Hepatocyte (in vitro differentiated cells): ENCODE data around the gene ZBTB16. TPM values are rescaled to one million over a fixed set of nuclear protein-coding genes. Genes with fewer than 3 reads are reported as not detected.

Source experiments
- DNase-seq: peaks from one replicate; pipeline ENCODE4 v3.0.0-alpha.2; 2016; ENCODE audit warnings: low spot score
- H2AFZ ChIP-seq: fragments of 200-600 bp; sonication (generic); 2 replicates; pipeline ENCODE4 v1.6.0; 2016; ENCODE audit warnings: antibody characterized with exemption, mild to moderate bottlenecking
- H3K27ac ChIP-seq: fragments of 200-600 bp; sonication (generic); 2 replicates; pipeline ENCODE4 v1.5.1; 2016; ENCODE audit warnings: mild to moderate bottlenecking
- H3K27me3 ChIP-seq: fragments of 200-600 bp; sonication (generic); 2 replicates; pipeline ENCODE4 v1.6.1; 2016
- H3K36me3 ChIP-seq: fragments of 200-600 bp; sonication (generic); replicated peaks from 2 replicates; pipeline ENCODE4 v1.5.1; 2016; ENCODE audit warnings: low read depth; ENCODE audit not compliant: insufficient read depth
- H3K4me1 ChIP-seq: fragments of 200-600 bp; sonication (generic); 2 replicates; pipeline ENCODE4 v1.5.1; 2016; ENCODE audit warnings: mild to moderate bottlenecking, moderate library complexity; ENCODE audit not compliant: insufficient read depth
- H3K4me2 ChIP-seq: fragments of 200-600 bp; sonication (generic); 2 replicates; pipeline ENCODE4 v1.6.0; 2016
- H3K4me3 ChIP-seq: fragments of 200-600 bp; sonication (generic); 2 replicates; pipeline ENCODE4 v1.5.1; 2016; ENCODE audit warnings: mild to moderate bottlenecking
- H3K79me2 ChIP-seq: fragments of 200-600 bp; sonication (generic); 2 replicates; pipeline ENCODE4 v1.6.0; 2017; ENCODE audit warnings: mild to moderate bottlenecking
- H3K9me2 ChIP-seq: fragments of 200-600 bp; sonication (generic); replicated peaks from 2 replicates; pipeline ENCODE4 v1.6.0; 2017; ENCODE audit warnings: mild to moderate bottlenecking; ENCODE audit not compliant: insufficient read depth
- H3K9me3 ChIP-seq: fragments of 200-600 bp; sonication (generic); 2 replicates; pipeline ENCODE4 v1.5.1; 2016; ENCODE audit warnings: low read depth, mild to moderate bottlenecking
- H4K20me1 ChIP-seq: fragments of 200-600 bp; sonication (generic); 2 replicates; pipeline ENCODE4 v1.6.0; 2016; ENCODE audit warnings: mild to moderate bottlenecking; ENCODE audit not compliant: insufficient read depth, poor library complexity, severe bottlenecking
- EZH2 ChIP-seq: fragments of 200-600 bp; sonication (generic); IDR thresholded peaks from 2 replicates; pipeline ENCODE4 v1.6.1; 2016; ENCODE audit warnings: antibody characterized with exemption, mild to moderate bottlenecking, borderline replicate concordance
- EZH2phosphoT487 ChIP-seq: fragments of 200-600 bp; sonication (generic); IDR thresholded peaks from one replicate; pipeline ENCODE4 v1.6.1; 2018; ENCODE audit warnings: antibody characterized with exemption, mild to moderate bottlenecking, low read depth, moderate library complexity; ENCODE audit not compliant: unreplicated experiment, severe bottlenecking
- WGBS: methylation state at CpG from one replicate; pipeline ENCODE4 v1.1.6; 2016; ENCODE audit warnings: low lambda C conversion rate; ENCODE audit errors: missing lambda C conversion rate; 5-methylcytosine and 5-hydroxymethylcytosine counted together
- polyA plus RNA-seq: library from polyadenylated mRNA; unstranded; fragments of >200 nt; fragmentation: Nextera tagmentation; extraction: Ambion mirVana; gene quantifications from 2 replicates; pipeline ENCODE4 v1.2.1, GENCODE V29; 2016
- total RNA-seq: library from RNA; depleted of rRNA; stranded (reverse); fragments of >200 nt; gene quantifications from 2 replicates; pipeline ENCODE4 v1.2.3, GENCODE V29; 2014
- TF ChIP-seq, protein P1 (sequence below): fragments of 200-600 bp; sonication (generic); IDR thresholded peaks from 2 replicates; pipeline ENCODE4 v1.5.1; 2016; ENCODE audit warnings: antibody characterized with exemption, mild to moderate bottlenecking; ENCODE audit not compliant: poor library complexity

The ZBTB16 gene
- total and polyA plus RNA-seq, 2 experiments from 2014 or later = 30.1 to 52.3 TPM

DNA sequence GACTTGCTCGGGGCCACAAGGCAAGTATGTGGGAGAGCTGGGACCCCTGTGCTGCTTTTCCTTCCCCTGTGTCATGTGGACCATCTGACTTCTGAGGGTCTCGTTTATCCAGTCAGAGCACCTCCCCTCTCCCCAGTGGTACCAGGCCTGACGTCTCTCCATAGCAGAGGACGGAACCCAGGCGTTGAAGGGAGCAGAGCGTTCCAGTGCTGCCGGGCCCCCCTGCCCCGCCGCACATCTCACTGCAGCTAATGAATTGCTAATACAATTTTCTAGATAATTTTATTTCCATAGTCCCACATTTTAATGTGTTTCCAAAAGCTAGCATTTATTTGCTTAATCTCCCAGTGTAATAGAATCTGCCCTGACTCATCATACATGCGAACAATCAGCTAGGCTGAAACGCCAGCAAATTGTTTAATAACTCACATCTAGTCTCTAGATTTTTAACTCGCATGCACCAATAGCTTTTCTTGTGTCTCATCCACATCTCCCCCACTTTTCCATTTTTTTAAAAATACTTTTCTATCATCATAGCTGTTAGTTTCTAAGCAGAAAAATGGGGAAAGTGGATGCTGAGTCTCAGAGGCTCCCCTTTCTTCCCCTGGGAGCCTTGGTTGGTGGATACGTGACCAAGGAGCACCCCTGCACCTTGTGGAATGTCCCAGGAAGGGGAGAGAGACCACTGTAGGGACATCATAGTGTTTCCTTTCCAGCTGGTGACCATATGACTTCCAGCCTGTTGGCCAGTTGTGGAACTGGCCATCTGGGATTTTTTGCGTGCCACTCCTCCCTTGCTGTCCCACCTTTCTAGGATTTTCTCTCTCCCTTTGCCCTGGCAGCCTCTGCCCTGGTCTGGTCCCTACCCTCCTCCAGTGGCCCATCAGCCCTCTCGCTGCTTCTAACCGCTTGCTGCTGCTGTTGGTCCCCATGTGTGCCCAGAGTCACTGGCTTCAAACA, 178.1 kb downstream of the ZBTB16 start:
- Histone ChIP-seq H3K27me3 (no peaks in the 10 kb centered on the region), H3K36me3 (no peaks in the 10 kb centered on the region), H3K9me3 (no peaks in the 10 kb centered on the region), H3K4me2 (no peak overlapping the region), H4K20me1 (peaks cover 11% of the 10 kb centered on the region), H3K4me1 (peaks cover 11% of the 10 kb centered on the region), H3K27ac (no peak overlapping the region), H3K4me3 (no peak overlapping the region), H2AFZ (no peak overlapping the region), H3K79me2 (peaks cover 2% of the 10 kb centered on the region), H3K9me2 (no peaks in the 10 kb centered on the region)
- WGBS = 91% methylated on average over 16 of the region's 16 CpGs
- no peak for TF ChIP-seq EZH2phosphoT487
- TF ChIP-seq EZH2 = no peak
- TF ChIP-seq, protein P1, sequence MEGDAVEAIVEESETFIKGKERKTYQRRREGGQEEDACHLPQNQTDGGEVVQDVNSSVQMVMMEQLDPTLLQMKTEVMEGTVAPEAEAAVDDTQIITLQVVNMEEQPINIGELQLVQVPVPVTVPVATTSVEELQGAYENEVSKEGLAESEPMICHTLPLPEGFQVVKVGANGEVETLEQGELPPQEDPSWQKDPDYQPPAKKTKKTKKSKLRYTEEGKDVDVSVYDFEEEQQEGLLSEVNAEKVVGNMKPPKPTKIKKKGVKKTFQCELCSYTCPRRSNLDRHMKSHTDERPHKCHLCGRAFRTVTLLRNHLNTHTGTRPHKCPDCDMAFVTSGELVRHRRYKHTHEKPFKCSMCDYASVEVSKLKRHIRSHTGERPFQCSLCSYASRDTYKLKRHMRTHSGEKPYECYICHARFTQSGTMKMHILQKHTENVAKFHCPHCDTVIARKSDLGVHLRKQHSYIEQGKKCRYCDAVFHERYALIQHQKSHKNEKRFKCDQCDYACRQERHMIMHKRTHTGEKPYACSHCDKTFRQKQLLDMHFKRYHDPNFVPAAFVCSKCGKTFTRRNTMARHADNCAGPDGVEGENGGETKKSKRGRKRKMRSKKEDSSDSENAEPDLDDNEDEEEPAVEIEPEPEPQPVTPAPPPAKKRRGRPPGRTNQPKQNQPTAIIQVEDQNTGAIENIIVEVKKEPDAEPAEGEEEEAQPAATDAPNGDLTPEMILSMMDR = no peak
- DNase-seq = no peak

DNA sequence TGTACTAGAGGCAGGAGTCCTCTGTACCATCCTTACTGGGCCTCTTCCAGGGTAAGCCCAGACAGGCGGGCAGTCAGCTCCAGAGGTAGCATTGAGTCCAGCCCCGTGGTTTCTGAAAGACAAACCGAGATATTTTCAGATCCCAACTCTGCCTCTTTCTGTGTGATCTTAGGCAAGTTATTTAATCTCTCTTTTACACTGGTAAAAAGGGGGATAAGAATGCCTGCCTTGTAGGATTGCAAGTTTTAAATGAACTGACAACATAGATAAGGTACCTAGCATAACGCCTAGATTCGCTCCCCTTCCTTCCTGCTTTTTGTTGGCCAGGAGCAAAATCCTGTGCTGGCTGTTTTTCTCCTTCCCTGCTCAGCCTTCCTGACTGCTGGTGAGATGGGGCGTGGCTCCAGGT, 180.2 kb downstream of the ZBTB16 start:
- no peak for DNase-seq
- TF ChIP-seq, protein P1 = no peak
- no peak for TF ChIP-seq EZH2phosphoT487
- H3K27me3 ChIP-seq = no peaks in the 10 kb centered on the region
- no peaks in the 10 kb centered on the region for H3K4me1 ChIP-seq
- no peaks in the 10 kb centered on the region for H3K9me2 ChIP-seq
- WGBS = 73% methylated on average over 6 of the region's 6 CpGs
- no peaks in the 10 kb centered on the region for H3K79me2 ChIP-seq
- no peaks in the 10 kb centered on the region for H3K9me3 ChIP-seq
- no peak overlapping the region for H3K4me3 ChIP-seq
- no peak overlapping the region for H3K27ac ChIP-seq
- H4K20me1 ChIP-seq = peaks cover 3% of the 10 kb centered on the region
- no peak overlapping the region for H2AFZ ChIP-seq
- no peak overlapping the region for H3K4me2 ChIP-seq
- no peaks in the 10 kb centered on the region for H3K36me3 ChIP-seq

DNA sequence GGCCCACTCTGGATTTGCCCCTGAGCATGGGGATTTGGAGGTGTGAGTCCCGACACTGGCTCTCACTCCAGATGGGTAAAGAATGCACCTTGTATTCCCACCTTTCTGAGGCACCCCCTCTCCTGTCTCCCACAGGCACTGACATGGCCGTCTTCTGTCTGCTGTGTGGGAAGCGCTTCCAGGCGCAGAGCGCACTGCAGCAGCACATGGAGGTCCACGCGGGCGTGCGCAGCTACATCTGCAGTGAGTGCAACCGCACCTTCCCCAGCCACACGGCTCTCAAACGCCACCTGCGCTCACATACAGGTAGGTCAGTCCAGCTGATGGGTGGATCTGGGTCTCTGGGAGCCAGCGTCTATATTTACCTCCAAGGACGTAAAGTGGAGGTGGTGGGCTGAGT, 182.5 kb downstream of the ZBTB16 start:
- Histone ChIP-seq H3K36me3 (no peaks in the 10 kb centered on the region), H3K4me3 (no peak overlapping the region), H3K4me2 (no peak overlapping the region), H2AFZ (no peak overlapping the region), H4K20me1 (peaks cover 3% of the 10 kb centered on the region), H3K9me2 (no peaks in the 10 kb centered on the region), H3K79me2 (no peaks in the 10 kb centered on the region), H3K4me1 (no peaks in the 10 kb centered on the region), H3K9me3 (no peaks in the 10 kb centered on the region), H3K27ac (no peak overlapping the region), H3K27me3 (no peaks in the 10 kb centered on the region)
- no peak for DNase-seq
- WGBS = 97% methylated on average over 15 of the region's 15 CpGs
- TF ChIP-seq, protein P1 = no peak
- TF ChIP-seq EZH2phosphoT487 (no peak), EZH2 (no peak)
